HG02610 (cell line): ENCODE measurements around the gene CDSN.
"Not testable (repeated sequence)": the region's sequence is repeated elsewhere in the genome, so short reads cannot be mapped to it uniquely, and the experiment has no call there.

ENCODE experiments used
- ATAC-seq: cut with Tn5 transposase; IDR thresholded peaks from one replicate; pipeline ENCODE4 v1.9.1; 2021; ENCODE audit warnings: mild to moderate bottlenecking, moderate library complexity; ENCODE audit not compliant: unreplicated experiment

The CDSN gene, protein sequence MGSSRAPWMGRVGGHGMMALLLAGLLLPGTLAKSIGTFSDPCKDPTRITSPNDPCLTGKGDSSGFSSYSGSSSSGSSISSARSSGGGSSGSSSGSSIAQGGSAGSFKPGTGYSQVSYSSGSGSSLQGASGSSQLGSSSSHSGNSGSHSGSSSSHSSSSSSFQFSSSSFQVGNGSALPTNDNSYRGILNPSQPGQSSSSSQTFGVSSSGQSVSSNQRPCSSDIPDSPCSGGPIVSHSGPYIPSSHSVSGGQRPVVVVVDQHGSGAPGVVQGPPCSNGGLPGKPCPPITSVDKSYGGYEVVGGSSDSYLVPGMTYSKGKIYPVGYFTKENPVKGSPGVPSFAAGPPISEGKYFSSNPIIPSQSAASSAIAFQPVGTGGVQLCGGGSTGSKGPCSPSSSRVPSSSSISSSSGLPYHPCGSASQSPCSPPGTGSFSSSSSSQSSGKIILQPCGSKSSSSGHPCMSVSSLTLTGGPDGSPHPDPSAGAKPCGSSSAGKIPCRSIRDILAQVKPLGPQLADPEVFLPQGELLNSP

DNA sequence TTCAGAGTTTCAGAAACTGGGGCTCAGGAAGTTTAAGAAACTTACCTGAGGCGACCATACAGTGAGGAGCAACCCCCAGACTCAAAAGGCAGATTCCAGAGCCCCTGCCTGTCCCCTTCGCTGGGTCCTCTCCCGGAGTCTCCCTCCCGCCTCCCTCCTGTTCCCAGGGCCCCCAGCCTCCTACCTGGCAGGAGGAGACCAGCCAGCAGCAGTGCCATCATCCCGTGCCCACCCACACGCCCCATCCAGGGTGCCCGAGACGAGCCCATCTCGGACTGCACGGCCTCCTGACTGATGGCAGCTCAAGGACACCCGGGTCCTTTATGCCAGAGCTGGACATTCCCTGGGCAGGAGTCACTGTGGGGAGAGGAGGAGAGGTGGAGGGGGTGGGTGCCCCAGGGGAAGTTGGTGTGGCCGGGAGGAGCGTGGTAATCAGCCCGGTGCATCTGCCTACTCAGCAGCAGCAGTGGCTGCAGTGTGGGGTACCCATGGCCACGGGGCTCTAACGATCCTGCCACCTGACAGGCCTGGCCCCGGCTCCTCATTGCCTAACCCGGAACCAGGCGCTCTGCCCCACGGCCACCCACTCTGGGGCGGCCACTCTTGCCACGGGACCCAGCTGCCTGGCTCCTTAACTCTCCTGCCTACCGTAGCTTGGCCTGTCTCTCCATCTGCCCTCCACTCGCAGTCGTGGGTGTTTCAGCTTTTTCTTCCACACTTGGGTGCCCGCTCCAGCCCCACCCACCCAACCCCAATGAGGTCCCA is at the start of gene CDSN:
TSS of gene CDSN (minus strand) at position 296 of the 765 bp plus-strand sequence. CDS start at position 269, 27 bp downstream.
- ATAC-seq, result no peak

DNA sequence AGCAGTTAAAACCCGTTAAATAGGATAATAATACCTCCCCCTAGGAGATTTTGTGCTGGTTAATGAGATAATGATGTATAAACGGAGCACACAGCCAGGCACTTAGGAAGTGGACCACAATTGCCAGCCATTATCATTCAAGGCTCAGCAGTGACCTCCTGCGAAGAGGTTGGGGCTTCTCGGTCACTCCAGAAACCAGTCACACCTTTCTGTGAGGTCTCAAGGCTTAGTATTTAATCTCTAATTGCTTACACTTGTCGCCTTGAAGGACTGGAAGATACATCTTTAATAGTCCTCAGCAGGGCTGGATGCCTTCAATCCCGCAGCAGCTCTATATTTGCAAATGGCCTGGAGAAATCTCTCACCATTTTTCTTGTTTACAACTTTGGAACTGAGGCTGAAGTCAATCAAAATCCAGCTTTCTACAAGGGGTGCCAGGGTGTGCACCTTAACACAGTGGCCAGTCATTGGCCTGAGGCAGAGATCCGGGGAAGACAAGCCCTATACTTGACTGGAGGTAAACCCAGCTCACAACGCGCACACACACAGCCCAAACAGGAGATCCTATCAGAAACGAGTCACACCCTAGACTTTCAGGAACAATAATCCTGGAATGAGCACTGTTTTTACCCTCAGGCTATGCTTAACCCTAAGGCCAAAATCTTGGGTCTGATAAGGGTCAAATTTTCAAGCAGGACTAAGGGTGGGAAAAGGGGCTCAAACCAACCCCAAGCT is 49.0 kb upstream of the CDSN start:
- no peak for ATAC-seq

DNA sequence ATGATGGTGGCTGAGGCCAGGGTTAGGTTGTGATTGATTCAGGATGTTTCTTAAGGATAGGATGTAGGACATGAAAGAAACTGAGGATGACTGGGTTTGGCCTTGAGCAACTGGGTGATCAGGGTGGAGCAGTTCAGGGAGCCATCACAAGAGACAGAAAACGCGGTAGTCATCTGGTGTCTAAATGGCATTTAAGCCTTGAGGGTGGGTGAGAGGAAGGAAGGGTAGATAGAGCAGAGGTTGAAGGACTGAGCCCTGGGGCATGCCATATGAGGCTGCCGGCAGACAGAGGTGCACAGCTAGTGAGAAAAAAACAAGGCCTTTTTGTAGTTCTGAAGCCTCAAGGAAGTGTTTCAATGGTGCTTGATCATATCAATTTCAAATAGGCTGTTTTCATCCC is 48.4 kb upstream of the CDSN start:
- no peak for ATAC-seq

DNA sequence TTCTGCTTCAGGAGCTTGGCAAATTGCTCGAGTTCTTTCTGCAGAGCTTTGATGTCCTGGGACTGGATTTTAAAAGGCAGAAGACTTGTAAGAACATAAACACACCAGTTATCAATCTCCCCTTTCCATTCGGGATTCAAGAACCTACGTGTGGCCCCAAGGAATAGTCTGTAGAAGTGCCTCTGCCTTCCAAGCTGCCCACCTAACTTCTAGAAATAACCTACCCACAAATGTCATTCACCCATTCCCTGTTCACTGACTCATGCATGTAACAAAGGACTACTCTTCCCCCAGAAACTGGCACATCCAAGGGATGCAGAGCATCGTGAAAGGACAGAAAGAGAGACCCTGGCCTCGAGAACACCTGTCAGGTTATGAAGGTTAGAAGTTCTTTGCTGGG is 45.7 kb upstream of the CDSN start:
- ATAC-seq, result no peak

DNA sequence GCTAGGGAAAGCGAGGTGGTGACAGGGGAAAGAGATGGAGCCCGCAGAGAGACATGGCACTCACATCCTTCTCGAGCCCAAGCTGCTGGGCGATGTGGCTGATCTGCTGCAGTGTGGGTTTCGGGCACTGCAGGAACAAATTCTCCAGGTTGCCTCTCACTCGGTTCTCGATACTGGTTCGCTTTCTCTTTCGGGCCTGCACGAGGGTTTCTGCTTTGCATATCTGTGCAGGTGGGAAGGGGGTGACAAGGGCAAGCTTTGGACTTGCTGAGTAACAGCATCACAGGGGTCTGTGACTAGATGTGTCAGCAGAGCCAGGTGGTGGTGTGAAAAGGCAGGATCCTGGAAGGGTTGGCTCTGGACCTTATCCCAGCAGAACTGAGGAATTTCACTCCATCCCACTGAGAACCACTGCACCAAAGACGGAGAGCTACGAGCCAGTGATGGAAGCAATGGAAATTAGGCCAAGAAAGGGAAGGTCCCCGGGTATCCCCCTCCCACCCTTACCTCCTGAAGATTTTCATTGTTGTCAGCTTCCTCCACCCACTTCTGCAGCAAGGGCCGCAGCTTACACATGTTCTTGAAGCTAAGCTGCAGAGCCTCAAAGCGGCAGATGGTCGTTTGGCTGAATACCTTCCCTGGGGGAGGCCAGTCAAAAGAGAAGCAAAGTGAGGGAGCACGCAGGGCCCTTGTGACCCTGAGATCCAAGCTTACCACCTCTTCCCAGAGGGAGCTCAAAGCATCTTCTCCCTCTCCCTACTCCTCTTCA is 45.0 kb upstream of the CDSN start:
- not testable (repeated sequence) for ATAC-seq

DNA sequence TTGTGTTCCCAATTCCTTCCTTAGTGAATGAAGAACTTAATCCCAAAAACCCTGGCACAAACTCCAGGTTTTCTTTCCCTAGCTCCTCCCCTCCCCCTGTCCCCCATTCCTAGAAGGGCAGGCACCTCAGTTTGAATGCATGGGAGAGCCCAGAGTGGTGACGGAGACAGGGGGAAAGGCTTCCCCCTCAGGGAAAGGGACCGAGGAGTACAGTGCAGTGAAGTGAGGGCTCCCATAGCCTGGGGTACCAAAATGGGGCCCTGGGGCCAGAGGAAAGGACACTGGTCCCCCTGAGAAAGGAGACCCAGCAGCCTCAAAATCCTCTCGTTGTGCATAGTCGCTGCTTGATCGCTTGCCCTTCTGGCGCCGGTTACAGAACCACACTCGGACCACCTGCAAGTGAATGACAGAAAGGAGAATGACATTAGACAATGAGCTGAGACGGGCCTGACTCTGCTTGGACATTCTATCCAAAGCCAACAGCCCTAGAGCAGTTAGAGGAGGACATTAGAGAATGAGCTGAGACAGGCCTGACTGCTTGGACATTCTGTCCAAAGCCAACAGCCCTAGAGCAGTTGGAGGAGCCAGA is 44.3 kb upstream of the CDSN start:
- ATAC-seq, result not testable (repeated sequence)

DNA sequence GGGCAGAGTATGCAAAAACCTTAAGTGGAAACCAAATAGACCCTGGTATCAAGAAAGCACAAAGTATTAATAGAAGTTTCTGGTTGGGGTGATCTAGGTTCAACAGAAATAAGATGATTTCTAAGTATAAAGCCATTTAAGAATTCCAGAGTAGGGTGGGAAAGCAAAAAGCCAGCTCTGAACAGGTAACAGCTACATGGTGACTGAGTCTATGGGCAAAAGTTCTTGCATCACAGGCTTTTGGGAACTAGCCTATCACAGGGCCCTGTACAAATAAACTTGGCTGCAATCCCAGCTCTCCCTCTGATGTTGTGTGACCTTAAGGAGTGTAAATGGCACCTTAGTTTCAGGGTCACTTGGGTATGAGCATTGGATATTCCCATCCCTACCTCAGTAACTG is 43.7 kb upstream of the CDSN start:
- no peak for ATAC-seq

DNA sequence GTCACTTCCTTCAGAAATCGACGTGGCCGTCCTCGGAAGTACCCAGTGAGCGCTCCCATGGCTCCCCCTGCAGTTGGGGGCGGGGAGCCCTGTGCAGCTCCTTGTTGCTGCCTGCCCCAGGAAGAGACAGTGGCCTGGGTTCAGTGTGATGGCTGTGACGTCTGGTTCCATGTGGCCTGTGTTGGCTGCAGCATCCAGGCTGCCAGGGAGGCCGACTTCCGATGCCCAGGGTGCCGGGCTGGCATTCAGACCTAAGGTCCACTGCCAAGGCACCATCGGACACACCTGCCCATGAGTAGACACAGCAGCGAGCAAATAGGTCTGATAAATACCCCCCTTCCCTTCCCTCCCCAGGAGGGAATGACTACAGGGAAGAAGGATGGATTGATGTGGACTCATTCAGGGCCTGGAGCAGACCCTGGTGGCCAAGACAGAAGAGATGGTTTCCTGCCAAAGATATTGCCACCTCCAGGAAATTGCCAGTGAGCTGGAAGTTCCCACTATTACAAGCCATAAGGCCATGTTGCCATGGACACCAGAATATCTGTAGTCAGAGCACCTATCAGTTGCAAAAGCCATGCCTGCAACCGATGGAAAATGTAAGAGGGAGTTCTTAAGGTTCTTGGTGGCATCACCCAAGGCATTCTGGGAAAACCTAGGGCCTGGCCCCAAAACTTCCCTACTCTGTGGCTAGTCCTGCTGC is 42.4 kb upstream of the CDSN start:
- no peak for ATAC-seq

DNA sequence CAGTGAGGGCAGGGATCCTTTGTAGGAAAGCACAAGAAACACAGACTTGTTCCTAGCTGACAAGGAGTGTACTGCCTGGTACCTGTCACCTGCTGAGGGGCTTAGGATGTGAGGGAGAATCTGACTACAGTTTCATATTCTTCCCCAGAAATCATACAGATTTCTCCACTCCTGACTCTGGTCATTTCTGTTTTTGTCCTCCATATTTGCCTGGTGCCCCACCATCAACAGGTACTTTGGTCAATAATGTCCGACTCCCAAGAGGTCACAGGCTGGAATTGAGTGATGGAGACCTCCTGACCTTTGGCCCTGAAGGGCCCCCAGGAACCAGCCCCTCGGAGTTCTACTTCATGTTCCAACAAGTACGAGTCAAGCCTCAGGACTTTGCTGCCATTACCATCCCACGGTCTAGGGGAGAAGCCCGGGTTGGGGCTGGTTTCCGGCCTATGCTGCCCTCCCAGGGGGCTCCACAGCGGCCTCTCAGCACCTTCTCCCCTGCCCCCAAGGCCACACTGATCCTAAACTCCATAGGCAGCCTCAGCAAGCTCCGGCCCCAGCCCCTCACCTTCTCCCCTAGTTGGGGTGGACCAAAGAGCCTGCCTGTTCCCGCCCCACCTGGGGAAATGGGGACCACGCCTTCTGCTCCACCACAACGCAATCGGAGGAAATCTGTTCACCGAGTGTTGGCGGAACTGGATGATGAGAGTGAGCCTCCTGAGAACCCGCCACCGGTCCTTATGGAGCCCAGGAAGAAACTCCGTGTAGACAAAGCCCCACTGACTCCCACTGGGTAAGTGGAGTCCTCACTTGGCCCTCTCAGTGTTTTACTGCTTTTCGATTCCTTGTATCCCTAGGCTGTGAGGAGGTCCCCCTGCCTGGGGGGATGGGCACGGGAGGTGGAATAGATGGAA is 41.2 kb upstream of the CDSN start:
- no peak for ATAC-seq

DNA sequence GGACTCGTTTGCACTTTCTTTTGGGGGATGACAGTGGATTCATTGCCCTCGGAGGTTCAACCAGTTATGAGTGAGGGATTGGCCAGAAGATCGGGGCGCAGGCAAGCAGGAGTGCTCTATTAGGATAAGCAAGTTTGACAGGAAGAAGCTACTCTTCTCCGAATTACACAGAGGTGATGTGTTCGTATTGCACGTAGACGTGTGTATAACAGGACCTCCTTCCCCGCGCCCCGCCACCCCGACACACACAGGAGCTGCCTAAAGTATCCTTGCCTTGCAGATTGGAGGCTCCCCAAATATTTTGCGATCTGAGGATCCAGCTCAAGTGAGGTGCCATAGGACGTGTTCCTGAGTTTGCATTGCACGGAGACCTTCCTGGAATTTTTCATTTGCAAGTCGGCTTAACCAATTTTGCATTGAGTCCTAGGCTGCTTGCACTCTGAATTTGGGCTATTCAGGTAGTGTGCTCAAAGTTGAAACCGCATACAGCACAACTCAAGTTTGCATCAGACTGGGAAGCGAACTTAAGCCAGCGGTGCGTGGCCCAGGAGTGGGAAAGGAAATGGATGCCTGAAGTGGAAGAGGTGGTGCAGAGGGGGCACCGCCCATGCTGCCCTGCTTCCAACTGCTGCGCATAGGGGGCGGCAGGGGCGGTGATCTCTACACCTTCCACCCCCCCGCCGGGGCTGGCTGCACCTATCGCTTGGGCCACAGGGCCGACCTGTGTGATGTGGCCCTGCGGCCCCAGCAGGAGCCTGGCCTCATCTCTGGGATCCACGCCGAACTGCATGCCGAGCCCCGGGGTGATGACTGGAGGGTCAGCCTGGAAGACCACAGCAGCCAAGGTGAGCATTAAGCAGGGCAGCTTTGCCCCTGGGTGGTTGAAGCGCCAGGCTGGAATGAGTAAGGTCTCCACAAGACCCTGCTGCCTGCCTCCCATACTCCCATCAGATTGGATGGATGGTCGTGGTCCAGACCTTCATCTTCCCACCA is 38.9 kb upstream of the CDSN start:
- ATAC-seq, result no peak

DNA sequence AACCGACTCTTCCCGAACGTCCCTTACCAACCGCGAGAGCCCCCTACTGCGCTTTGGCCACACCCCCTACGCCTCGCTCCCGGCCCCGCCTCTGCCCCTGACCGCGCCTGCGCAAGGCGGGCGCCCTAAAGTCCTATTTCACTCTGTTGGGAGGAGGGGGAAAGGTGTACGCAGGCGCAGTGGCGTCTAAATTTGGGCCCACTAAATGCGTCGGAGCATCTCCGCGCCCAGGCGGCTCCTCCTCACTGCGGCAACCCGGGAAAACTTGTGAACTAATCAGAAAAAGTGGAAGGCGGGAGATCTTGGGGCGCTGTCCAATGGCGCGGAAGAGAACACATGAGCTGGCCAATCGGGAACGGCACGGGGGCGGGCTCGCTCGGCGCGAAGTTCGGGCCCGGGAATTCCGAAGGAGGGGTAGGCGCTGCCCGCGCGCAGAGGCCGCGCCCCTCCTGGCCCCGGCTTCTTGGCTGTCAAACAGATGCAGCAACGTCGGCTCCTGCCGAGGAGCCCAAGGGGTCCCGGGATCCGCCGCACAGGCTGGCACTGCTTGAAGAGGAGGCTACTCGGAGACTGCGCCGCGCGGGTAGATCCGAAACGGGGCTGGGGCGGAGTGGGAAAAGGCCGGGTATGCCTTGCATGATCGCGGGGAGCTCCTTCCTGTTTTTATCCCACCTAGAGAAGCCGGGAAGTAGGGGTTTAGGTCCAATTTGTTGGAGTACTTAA is 38.1 kb upstream of the CDSN start, which contains the start of gene TCF19:
TSS of gene TCF19 (plus strand) at position 450 of the 723 bp plus-strand sequence. CDS start 881 bp downstream, outside the sequence.
- peak; percentile 82 for ATAC-seq

DNA sequence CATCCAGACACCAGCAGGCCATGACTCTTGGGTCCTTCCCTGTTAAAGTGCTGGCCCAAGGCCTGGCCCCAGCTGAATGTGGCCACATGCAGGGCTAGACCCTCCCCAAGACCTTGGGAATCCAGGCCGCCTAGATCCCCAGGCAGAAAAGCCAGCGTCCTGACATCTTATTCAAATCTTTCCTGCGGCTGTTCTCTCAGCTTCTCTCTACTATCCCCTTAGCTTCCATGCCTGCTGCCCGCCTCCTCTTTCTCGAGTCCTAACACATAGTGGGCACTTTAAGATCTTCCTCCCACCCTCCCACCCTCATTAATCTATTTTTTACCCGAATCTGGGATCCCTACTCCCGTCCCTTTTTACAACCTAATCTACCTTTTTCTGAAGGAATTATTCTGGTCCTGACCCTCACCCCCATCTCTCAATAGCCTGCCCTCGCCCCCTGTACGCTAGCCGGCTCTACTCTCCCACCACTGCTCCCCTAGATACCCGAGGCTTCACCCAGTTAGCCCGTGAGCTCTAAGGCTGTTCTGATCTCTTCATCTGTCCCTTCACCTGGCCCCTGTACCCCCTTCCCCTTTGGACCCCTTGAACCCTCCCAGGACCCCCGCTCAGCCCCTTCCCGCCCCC is 37.4 kb upstream of the CDSN start, which contains the start of gene CCHCR1:
TSS of gene CCHCR1 (minus strand) at position 290 of the 627 bp plus-strand sequence. CDS start at position 88, 202 bp downstream.
- ATAC-seq, result no peak

DNA sequence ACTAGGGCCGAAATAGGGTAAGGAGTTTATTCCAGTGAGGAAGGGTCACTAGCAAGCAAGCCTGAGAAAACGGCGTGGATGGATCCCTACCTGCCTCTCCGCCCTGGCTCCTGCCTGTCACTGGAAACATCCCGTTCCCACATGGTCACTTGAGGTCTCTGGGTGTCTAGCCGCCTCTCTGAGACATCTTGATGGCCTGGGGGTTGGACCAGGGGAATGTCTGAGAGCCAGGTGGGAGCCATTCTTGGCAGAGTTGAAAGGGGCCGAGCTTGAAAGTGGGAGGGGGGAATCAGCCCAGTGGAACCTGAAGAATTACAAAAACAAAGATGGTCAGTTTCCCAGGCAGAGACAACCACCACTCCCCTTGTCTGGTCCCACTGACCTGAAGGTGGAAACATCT is 36.4 kb upstream of the CDSN start:
- no peak for ATAC-seq

DNA sequence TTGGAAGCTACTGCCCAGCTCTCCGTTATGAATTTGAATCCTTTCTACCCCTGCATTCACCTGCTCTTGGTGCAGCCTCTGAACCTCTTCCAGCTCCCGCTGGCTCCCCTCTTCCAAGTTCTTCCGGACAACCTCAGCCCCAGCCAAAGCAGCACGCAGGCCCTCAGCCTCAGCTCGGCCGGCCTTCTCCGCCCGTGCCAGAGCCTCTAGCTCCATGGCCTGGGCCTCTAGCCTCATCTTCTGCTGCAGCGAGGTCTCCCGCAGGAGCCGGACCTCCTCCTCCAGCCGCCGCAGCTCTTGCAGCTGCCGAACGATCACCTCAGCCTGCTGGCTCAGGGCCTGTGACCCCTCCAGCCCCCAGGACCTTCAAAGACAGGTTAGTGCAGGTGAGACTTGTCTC is 34.2 kb upstream of the CDSN start:
- ATAC-seq, result no peak

DNA sequence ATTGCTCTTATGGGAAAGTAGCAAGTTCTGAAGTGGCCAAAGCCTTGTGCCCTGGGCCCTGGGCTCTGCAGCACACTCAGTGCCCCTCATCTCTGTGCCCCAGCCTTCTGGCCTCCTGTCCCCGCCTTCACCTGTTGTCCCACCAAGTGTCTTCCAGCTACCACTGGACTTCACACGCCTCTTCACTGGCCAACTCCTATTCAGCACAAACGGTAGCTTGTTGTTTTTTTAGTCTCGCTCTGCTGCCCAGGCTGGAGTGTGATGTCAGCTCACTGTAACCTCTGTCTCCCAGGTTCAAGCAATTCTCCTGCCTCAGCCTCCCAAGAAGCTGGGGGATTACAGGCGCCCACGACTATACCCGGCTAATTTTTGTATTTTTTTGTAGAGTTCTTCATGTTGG is 32.5 kb upstream of the CDSN start:
- no peak for ATAC-seq
